ENCODE measurements around the gene ZC3H7B.
A peak's percentile ranks its signal among the peaks of the same experiment; 100 is the strongest.
"Not testable (repeated sequence)": the region's sequence is repeated elsewhere in the genome, so short reads cannot be mapped to it uniquely, and the experiment has no call there.

The ZC3H7B gene

DNA sequence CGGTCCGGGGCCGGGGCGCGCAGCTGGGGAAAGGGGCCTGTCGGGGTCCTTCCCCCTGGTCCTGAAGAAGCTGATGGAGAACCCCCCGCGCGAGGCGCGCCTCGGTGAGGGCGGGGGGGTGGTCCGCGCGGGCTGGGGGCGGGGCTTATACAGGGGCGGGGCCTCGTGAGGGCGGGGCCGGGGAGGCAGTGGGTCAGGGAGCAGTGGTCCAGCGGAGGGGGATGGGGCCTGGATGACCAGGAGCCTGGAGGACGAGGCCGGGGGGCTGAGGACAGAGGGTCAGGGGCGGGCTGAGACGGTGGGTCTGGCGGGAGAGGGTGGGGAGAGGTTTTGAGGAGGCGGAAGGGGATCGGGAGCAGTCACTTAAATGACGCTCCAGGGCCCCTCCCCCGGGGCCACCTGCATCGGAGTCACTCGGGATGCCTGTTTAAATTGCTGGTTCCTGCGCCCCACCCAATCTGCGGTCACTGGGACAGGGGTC, 80.8 kb downstream of the ZC3H7B start:
- no peaks in the 10 kb centered on the region for H3K9me3 Mint-ChIP-seq
- no peaks in the 10 kb centered on the region for H3K27me3 Mint-ChIP-seq
- H3K36me3 Mint-ChIP-seq: no peaks in the 10 kb centered on the region
- H3K27ac Mint-ChIP-seq: peak overlapping the region; percentile 86
- H3K4me3 Mint-ChIP-seq: peak overlapping the region; percentile 91 to 92
- DNase-seq (peak; percentile 48), ATAC-seq (replicated peaks) (peak; percentile 45 to 55)
- H3K4me1 Mint-ChIP-seq: peaks cover 9 to 17% of the 10 kb centered on the region in 2 donors

DNA sequence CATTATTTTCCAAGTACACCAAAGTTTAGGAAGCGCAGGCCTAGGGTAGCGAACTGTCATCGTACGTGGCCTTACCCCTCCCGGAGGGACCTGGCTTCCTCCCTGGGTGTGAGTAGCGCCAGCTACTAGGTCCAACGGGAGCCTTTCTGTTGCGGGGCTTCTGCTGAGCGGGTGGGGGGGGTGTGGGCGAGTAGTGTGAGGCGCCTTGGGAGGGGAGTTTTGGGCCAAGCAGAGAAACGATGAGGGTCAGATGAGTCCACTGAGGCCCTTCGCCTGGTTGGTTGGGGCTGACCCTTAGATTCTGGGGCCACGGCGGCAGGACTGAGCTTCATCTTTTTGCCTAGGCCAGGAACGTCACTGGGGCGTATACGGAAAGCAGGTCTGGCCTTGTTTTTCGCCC, 81.3 kb downstream of the ZC3H7B start:
- no peaks in the 10 kb centered on the region for H3K9me3 Mint-ChIP-seq
- peak overlapping the region; percentile 91 to 92 for H3K4me3 Mint-ChIP-seq
- no peaks in the 10 kb centered on the region for H3K27me3 Mint-ChIP-seq
- peak overlapping the region; percentile 86 for H3K27ac Mint-ChIP-seq
- no peak for DNase-seq
- peaks cover 9 to 17% of the 10 kb centered on the region in 2 donors for H3K4me1 Mint-ChIP-seq
- ATAC-seq (replicated peaks): no peak
- no peaks in the 10 kb centered on the region for H3K36me3 Mint-ChIP-seq

DNA sequence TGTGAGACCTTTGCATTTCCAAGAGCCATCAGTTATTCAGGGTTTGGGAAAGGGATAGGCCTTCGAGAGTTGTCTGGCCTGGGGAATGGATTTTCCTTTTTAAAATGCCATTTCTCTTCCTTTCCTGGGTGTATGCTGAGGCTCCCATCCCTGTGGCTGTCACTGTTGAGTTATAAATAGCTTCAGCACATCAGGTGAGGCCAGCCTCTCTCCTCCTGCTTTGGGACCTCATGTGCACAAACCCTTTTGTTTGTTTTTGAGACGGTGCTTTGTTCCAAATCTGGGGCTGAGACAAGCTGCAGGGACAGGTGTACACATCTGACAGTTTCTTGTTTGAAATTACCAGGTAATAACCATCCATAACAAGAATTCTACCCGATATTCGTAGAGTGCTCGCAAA, 81.8 kb downstream of the ZC3H7B start:
- H3K27me3 Mint-ChIP-seq: no peaks in the 10 kb centered on the region
- H3K9me3 Mint-ChIP-seq: no peaks in the 10 kb centered on the region
- H3K4me1 Mint-ChIP-seq: peaks cover 8 to 17% of the 10 kb centered on the region in 2 donors
- ATAC-seq (replicated peaks): no peak
- peak overlapping the region; percentile 91 to 92 for H3K4me3 Mint-ChIP-seq
- DNase-seq: no peak
- no peak overlapping the region for H3K27ac Mint-ChIP-seq
- no peaks in the 10 kb centered on the region for H3K36me3 Mint-ChIP-seq

DNA sequence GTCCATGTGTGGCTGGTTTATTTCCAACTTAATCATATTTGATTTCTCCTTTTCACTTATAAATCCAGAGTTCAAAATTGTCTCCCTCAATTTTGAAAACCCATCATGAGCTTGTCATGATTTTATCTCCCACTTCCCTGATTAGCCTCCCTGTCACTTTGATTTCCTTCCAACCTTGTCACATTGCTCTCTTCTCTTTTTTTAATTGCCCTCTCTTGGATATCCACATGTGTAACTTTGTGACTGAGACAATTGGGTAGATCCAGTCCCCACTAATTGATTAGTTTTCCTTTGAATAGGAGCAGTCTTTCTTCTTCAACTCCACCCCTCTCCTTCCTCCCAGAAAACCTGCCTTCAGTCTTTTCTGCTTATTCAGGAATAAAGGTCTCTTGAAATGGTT, 82.8 kb downstream of the ZC3H7B start:
- no peak overlapping the region for H3K27ac Mint-ChIP-seq
- no peaks in the 10 kb centered on the region for H3K27me3 Mint-ChIP-seq
- ATAC-seq (replicated peaks) (no peak), DNase-seq (no peak)
- peaks cover 8 to 17% of the 10 kb centered on the region in 2 donors for H3K4me1 Mint-ChIP-seq
- no peak overlapping the region for H3K4me3 Mint-ChIP-seq
- H3K36me3 Mint-ChIP-seq: peaks cover 2 to 3% of the 10 kb centered on the region in 2 donors
- no peaks in the 10 kb centered on the region for H3K9me3 Mint-ChIP-seq

DNA sequence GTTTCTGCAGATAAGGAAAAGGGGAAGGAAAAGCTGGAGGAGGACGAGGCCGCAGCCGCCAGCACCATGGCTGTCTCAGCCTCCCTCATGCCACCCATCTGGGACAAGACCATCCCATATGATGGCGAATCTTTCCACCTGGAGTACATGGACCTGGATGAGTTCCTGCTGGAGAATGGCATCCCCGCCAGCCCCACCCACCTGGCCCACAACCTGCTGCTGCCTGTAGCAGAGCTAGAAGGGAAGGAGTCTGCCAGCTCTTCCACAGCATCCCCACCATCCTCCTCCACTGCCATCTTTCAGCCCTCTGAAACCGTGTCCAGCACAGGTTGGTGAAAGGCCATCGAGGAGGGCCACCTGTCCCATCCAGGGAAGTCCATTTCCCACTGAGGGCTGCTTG, 86.0 kb downstream of the ZC3H7B start:
- DNase-seq (no peak), ATAC-seq (replicated peaks) (no peak)
- Mint-ChIP-seq H3K36me3 (peaks cover 5 to 7% of the 10 kb centered on the region in 2 donors), H3K4me3 (no peak overlapping the region), H3K9me3 (no peaks in the 10 kb centered on the region), H3K27ac (no peak overlapping the region), H3K4me1 (peaks cover 8% of the 10 kb centered on the region in 2 donors), H3K27me3 (no peaks in the 10 kb centered on the region)

DNA sequence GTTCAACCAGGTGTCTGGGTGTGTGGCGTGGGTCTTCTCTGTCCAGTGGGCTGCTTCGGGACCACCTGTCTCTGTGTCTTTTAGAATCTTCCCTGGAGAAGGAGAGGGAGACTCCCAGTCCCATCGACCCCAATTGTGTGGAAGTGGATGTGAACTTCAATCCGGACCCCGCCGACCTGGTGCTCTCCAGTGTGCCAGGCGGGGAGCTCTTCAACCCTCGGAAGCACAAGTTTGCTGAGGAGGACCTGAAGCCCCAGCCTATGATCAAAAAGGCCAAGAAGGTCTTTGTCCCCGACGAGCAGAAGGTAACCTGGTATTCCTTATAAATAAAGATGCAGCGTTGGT, 92.7 kb downstream of the ZC3H7B start:
- Mint-ChIP-seq H3K36me3 (peaks cover 7 to 25% of the 10 kb centered on the region in 2 donors), H3K4me3 (no peak overlapping the region), H3K9me3 (no peaks in the 10 kb centered on the region), H3K27me3 (no peaks in the 10 kb centered on the region), H3K4me1 (no peaks in the 10 kb centered on the region), H3K27ac (no peak overlapping the region)
- DNase-seq (no peak), ATAC-seq (replicated peaks) (no peak)

DNA sequence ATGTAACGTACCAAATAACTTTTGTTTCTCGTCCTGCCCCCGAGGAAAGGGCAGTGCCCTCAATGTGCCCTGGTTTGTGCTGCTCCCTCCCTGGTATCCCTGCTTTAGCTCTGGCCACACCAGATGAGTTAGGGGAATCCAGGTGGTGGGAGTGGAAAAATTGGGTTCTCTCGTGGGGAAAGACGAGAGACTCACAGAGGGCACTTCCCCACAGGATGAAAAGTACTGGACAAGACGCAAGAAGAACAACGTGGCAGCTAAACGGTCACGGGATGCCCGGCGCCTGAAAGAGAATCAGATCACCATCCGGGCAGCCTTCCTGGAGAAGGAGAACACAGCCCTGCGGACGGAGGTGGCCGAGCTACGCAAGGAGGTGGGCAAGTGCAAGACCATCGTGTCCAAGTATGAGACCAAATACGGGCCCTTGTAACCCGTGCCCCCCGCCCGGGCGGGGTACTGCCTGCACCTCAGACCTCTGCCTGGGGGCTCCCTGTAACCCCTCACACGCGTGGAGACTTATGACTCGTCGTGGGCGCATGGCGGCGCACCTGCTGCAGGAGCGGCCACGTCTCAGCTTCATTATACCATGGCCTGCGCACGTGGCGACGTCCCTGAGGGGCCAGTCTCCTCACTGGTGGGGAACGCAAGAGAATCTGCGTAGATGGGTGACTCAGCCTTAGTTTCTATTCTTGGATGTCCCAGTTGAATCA, 94.4 kb downstream of the ZC3H7B start:
- H3K4me1 Mint-ChIP-seq: no peaks in the 10 kb centered on the region
- H3K9me3 Mint-ChIP-seq: no peaks in the 10 kb centered on the region
- no peak overlapping the region for H3K27ac Mint-ChIP-seq
- no peak overlapping the region for H3K4me3 Mint-ChIP-seq
- DNase-seq: no peak
- H3K36me3 Mint-ChIP-seq: peaks cover 4 to 24% of the 10 kb centered on the region in 2 donors
- no peaks in the 10 kb centered on the region for H3K27me3 Mint-ChIP-seq
- no peak for ATAC-seq (replicated peaks)

DNA sequence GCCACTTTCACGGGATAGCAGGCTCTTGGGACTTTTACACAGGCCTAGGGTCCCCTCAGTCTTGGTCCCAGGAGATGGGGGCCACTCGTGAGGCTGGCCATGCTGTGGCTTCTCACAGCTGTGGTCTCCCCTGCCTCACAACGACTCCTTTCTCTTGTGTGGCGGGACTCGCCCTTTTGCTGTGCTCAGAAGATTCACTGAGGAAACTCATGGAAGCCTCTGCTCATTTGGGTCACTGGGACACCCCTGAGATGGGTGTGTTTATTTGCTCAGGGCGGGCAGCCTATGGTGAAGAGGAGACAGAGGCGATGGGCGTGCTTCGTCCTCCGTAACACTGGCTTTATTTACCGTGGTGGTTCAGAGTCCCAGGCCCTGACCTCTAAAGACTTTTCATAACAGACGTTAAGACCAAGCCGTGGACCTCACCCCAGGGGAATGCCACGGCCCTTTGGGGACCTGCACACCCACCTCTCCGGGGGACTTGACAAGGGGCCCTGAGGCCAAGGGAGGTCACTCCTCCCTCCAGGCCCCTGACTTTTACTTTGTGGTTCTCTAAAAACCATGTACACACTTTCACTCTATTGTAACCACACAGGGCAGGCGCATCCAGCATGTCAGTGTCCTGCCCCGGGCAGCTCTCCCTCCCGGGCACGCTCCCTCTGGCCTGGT, 96.0 kb downstream of the ZC3H7B start:
- Mint-ChIP-seq H3K4me3 (no peak overlapping the region), H3K36me3 (peaks cover 4 to 21% of the 10 kb centered on the region in 2 donors), H3K4me1 (no peaks in the 10 kb centered on the region), H3K27me3 (no peaks in the 10 kb centered on the region), H3K27ac (no peak overlapping the region), H3K9me3 (no peaks in the 10 kb centered on the region)
- no peak for DNase-seq
- ATAC-seq (replicated peaks): no peak

DNA sequence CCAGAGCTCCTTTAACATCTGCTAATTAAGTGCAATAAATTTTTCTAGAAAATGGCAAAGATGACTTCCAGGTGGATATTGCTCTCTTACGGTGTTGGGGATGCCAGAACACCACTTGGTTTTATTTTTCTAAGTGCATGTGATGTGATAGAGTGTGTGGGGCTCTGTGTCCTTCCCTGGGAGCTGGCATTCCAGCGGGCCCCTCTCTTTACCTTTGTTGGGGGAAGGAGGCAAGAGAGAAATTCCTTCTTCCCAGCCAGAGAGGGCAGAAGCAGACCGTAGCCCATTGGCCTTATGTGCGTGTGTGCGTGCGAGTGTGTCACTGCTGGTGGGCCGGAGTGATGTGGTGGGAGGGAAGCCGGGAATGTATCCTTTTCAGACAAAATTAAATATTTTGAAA, 97.6 kb downstream of the ZC3H7B start:
- DNase-seq (no peak), ATAC-seq (replicated peaks) (no peak)
- Mint-ChIP-seq H3K36me3 (peaks cover 4 to 21% of the 10 kb centered on the region in 2 donors), H3K4me1 (peaks cover 4 to 6% of the 10 kb centered on the region in 2 donors), H3K4me3 (no peak overlapping the region), H3K9me3 (no peaks in the 10 kb centered on the region), H3K27ac (no peak overlapping the region), H3K27me3 (no peaks in the 10 kb centered on the region)

DNA sequence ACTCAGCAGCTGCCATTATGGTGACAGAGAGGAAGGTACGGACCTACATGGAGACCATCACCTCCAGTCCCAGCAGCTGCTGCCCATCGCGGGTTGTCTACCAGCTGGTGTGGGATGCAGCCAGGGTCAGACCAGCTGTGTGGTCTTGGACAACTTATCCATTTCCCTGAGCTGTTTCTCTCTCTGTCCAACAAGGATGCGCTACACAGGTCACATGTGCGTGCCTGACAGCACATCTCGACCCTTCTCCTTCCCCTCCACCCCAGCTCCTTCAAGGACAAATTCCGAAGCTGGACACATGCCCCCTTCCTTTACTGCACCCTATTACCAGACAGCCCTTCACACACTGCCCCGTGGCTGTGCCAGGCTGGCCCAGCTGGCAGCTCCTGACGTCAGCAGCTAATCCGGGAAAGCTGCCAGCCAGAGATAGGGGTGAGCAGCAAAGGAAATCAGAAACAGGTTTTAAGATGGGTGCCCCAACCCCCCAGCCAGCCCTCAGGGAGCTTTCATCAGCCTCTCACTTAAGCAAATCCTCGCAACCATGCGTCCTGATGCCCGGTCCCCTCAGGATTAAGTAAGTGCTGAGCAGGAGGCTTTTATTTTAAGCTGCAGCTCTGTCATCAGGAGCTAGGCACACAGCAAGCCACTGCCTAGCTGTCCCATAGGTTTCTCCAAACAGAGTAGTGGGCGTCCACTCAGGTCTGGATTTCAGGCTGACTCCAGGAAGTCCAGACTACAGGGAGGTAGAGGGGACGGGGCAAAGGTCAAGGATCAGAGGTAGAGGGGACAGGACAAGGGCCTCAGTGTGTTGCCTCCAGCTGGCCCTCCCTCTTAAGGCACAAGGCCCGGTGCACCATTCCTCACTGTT, 100.7 kb downstream of the ZC3H7B start:
- Mint-ChIP-seq H3K4me1 (peaks cover 14 to 18% of the 10 kb centered on the region in 2 donors), H3K36me3 (peaks cover 0 to 13% of the 10 kb centered on the region in 2 donors), H3K4me3 (no peak overlapping the region), H3K9me3 (no peaks in the 10 kb centered on the region), H3K27me3 (no peaks in the 10 kb centered on the region), H3K27ac (no peak overlapping the region)
- no peak for ATAC-seq (replicated peaks)
- DNase-seq: no peak

DNA sequence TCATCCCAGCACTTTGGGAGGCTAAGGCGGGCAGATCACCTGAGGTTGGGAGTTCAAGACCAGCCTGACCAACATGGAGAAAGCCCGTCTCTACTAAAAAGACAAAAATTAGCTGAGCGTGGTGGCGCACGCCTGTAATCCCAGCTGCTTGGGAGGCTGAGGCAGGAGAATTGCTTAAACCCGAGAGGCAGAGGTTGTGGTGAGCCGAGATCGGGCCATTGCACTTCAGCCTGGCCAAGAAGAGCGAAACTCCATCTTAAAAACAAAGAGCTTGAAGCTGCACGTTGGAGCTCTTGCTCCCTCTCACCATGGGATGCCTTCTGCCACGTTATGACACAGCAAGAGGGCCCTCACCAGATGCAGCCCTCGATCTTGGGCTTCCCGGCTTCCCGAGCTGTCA, 101.5 kb downstream of the ZC3H7B start:
- ATAC-seq (replicated peaks); H3K36me3 Mint-ChIP-seq; H3K4me3 Mint-ChIP-seq; H3K27me3 Mint-ChIP-seq; H3K9me3 Mint-ChIP-seq; DNase-seq; H3K27ac Mint-ChIP-seq: not testable (repeated sequence)
- H3K4me1 Mint-ChIP-seq: peaks cover 18 to 26% of the 10 kb centered on the region in 2 donors

DNA sequence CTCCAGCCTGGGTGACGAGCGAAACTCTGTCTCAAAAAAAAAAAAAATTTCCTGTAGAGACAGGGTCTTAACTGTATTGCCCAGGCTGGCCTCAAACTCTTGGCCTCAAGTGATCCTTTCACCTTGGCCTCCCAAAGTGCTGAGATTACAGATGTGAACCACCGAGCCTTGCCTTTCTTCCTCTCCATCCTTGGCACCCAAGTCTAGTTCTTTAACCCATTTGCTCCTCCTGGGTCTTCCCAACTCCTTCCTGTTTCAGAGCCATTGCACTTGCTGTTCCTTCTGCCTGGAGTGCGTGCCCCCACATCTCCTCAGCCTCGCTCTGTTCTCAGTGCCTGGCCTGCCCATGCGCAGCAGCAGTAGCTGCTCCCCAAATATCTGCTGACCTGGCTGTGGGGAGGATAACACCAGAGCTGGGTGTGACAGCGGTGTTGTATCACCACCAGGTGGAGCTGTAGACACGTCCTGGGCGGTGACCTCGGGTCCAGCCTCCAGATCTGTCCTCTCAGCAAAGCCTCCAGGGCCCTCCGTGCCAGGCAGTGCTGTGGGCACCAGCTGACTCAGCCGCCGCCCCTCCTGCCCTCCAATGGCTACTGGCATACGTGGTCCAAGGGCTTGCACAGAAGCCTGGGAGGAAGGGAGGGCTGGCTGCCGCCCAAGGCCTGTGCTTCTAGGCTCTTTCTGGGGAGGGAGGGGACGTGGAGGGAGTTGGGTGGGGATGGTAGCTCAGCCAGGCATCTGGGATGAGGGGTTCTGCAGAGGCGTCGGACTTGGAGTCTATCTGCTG, 102.4 kb downstream of the ZC3H7B start:
- Mint-ChIP-seq H3K9me3 (no peaks in the 10 kb centered on the region), H3K27me3 (no peaks in the 10 kb centered on the region)

DNA sequence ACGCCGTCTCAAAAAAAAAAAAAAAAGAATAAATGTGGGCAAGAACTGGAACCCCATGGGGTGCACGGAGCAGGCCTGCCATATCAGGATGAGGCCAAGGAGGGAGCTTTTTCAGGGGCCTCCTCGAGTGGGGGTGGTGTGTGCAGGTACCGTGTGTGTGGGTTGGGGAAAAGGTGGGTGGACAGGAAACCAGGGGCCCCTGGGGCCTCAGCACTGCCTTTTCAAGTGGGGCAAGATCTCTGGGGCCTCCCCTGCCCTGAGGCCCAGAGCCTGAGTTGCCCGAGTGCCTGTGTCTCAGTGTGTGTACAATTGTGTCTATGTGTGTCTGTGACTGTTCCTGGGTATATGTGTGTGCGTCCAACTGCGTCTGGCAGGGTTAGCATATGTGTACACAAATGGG, 104.3 kb downstream of the ZC3H7B start:
- no peaks in the 10 kb centered on the region for H3K36me3 Mint-ChIP-seq
- DNase-seq: peak; percentile 50
- peak overlapping the region; percentile 87 for H3K27ac Mint-ChIP-seq

More for the DNA sequence above, 102.4 kb downstream of the ZC3H7B start:
- ATAC-seq (replicated peaks): peak; percentile 94 to 98
- peak; percentile 82 for DNase-seq
- H3K4me1 Mint-ChIP-seq: peaks cover 19 to 26% of the 10 kb centered on the region in 2 donors
- no peaks in the 10 kb centered on the region for H3K36me3 Mint-ChIP-seq
- H3K27ac Mint-ChIP-seq: peak overlapping the region; percentile 6
- H3K4me3 Mint-ChIP-seq: peak overlapping the region in 1 of 2 donors; percentile 9

DNA sequence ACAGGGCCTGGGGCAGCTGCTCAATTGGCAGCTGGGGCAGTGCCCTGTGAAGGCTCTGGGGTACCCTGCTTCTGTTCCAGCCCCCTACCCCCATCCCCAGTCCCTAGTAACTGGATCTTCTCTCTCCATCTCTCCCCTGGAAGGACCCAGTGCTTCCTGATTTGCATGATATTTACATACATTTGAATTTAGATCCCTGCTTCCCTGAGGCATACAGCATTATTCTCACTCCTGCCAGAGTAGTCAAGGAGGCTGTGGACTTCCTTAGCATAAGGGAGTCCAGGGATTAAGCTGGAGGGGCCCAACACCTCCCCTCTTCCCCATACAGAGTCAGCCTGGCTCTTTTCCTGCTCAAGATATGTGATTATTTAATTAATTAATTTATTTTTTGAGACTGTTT, 105.1 kb downstream of the ZC3H7B start:
- Mint-ChIP-seq H3K4me3 (no peak overlapping the region), H3K27me3 (no peaks in the 10 kb centered on the region), H3K27ac (no peak overlapping the region), H3K36me3 (no peaks in the 10 kb centered on the region), H3K4me1 (peaks cover 26 to 28% of the 10 kb centered on the region in 2 donors), H3K9me3 (no peaks in the 10 kb centered on the region)
- ATAC-seq (replicated peaks) (no peak), DNase-seq (no peak)

More for the DNA sequence above, 104.3 kb downstream of the ZC3H7B start:
- no peaks in the 10 kb centered on the region for H3K9me3 Mint-ChIP-seq
- no peaks in the 10 kb centered on the region for H3K27me3 Mint-ChIP-seq
- H3K4me3 Mint-ChIP-seq: peak overlapping the region; percentile 4 to 33
- peaks cover 19 to 26% of the 10 kb centered on the region in 2 donors for H3K4me1 Mint-ChIP-seq
- ATAC-seq (replicated peaks): peak; percentile 40 to 60
